Panc1 (cell line): ENCODE results near the gene EML6. TPM values are rescaled to one million over a fixed set of nuclear protein-coding genes. Genes with fewer than 3 reads are reported as not detected.
A peak's percentile ranks its signal among the peaks of the same experiment; 100 is the strongest.

ENCODE experiments used
- ATAC-seq: fragments of 200-7000 bp; cut with Tn5 transposase; 2 replicates; pipeline ENCODE4 v1.9.1; 2020; ENCODE audit warnings: mild to moderate bottlenecking, moderate library complexity
- BruUV-seq: library from RNA; stranded (reverse); fragments of 400-500 nt; replicated peaks from 2 replicates; lab custom pipeline; 2021; lab: Mats Ljungman, UMichigan
- CTCF ChIA-PET: fragments of 300-600 bp; sonication (Branson Sonifier 250); formaldehyde crosslinking; loops from one replicate; lab custom pipeline; 2022; ENCODE audit warnings: antibody characterized with exemption; lab: Charles Lee
- POLR2A ChIA-PET: fragments of 300-600 bp; sonication (Branson Sonifier 250); formaldehyde crosslinking; loops from one replicate; lab custom pipeline; 2022; ENCODE audit warnings: antibody characterized with exemption; lab: Charles Lee
- DNase-seq: peaks from one replicate; pipeline ENCODE4 v3.0.0-alpha.2; 2010; ENCODE audit warnings: low read depth, low spot score
- H3K27ac ChIP-seq: 2 replicates; pipeline ENCODE4 v1.5.1; 2011; ENCODE audit warnings: mild to moderate bottlenecking, low read length, inconsistent platforms
- H3K27me3 ChIP-seq: fragments of 200-500 bp; sonication (Bioruptor generic); 2 replicates; pipeline ENCODE4 v1.6.0; 2014; ENCODE audit warnings: low read length, inconsistent platforms; ENCODE audit not compliant: control insufficient read depth, insufficient read depth
- H3K36me3 ChIP-seq: fragments of 200-500 bp; sonication (Bioruptor generic); 2 replicates; pipeline ENCODE4 v1.5.1; 2014; ENCODE audit warnings: inconsistent platforms, mild to moderate bottlenecking, low read length, moderate library complexity; ENCODE audit not compliant: control insufficient read depth, insufficient read depth
- H3K4me1 ChIP-seq: 2 replicates; pipeline ENCODE4 v1.5.1; 2011; ENCODE audit warnings: inconsistent platforms, mild to moderate bottlenecking, low read length, moderate library complexity; ENCODE audit not compliant: control insufficient read depth, insufficient read depth
- H3K4me3 ChIP-seq, 2 experiments: 2 replicates each; pipeline ENCODE4 v1.5.1; 2011 to 2012; ENCODE audit warnings: low read depth in 2 of 2, low read length in 2 of 2, mild to moderate bottlenecking in 2 of 2, inconsistent platforms in 1 of 2, moderate library complexity in 1 of 2
- H3K9me3 ChIP-seq: fragments of 200-500 bp; sonication (Bioruptor generic); 2 replicates; pipeline ENCODE4 v1.5.1; 2014; ENCODE audit warnings: low read depth, mild to moderate bottlenecking, inconsistent platforms, low read length, moderate library complexity; ENCODE audit not compliant: control insufficient read depth, insufficient read depth
- CTCF ChIP-seq: fragments of 450-650 bp; IDR thresholded peaks from 2 replicates; pipeline ENCODE4 v1.5.1; 2017; ENCODE audit warnings: mild to moderate bottlenecking
- POLR2AphosphoS5 ChIP-seq: IDR thresholded peaks from 2 replicates; pipeline ENCODE4 v1.6.1; 2012; ENCODE audit warnings: mild to moderate bottlenecking, low read depth, low read length, moderate library complexity
- REST ChIP-seq, 2 experiments: IDR thresholded peaks; 2 replicates each; pipeline ENCODE4 v1.6.1; 2011 to 2012; ENCODE audit warnings: low read depth in 2 of 2, control low read depth in 1 of 2, low read length in 1 of 2, mild to moderate bottlenecking in 1 of 2, moderate library complexity in 1 of 2; ENCODE audit not compliant: insufficient read depth in 1 of 2
- SIN3A ChIP-seq: IDR thresholded peaks from 2 replicates; pipeline ENCODE4 v1.6.1; 2012; ENCODE audit warnings: low read depth, mild to moderate bottlenecking, low read length, moderate library complexity, borderline replicate concordance; ENCODE audit not compliant: insufficient read depth
- TCF7L2 ChIP-seq: IDR thresholded peaks from 2 replicates; pipeline ENCODE4 v1.6.1; 2011; ENCODE audit warnings: mild to moderate bottlenecking, low read depth, low read length, inconsistent platforms
- in situ Hi-C: cut with HindIII; loops from 2 replicates; pipeline ENCODE4 v1.10.0; 2016; ENCODE audit warnings: low sequenced_read_pairs, low pct_unique_long_range_greater_than_20kb
- intact Hi-C: fragments of 100-400 bp; cut with micrococcal nuclease; formaldehyde crosslinking; loops from one replicate; pipeline ENCODE4 v1.10.0; 2022; ENCODE audit not compliant: unreplicated experiment
- total RNA-seq: library from RNA; stranded (reverse); gene quantifications from one replicate; pipeline ENCODE4 v1.2.1, GENCODE V29; 2021; ENCODE audit not compliant: unreplicated experiment

EML6 gene
- total RNA-seq, 1 experiment from 2014 or later = 6.3 TPM

- Histone ChIP-seq H3K36me3 (no peaks in the 10 kb centered on the region; the same call in 1 of the 2 replicates), H3K27ac (peak overlapping the region; percentile 77), H3K9me3 (no peaks in the 10 kb centered on the region), H3K4me1 (peaks cover 24% of the 10 kb centered on the region), H3K27me3 (no peaks in the 10 kb centered on the region), H3K4me3 (no peak overlapping the region)
- intact Hi-C loops (no loop called here), in situ Hi-C loops (no loop called here)
- no TSS peak for BruUV-seq
- POLR2A ChIA-PET = no interaction called here
- CTCF ChIA-PET = no interaction called here
- DNase-seq (no peak), ATAC-seq (no peak)
- TF ChIP-seq SIN3A (no peak), CTCF (no peak), TCF7L2 (no peak), POLR2AphosphoS5 (no peak), REST (IDR thresholded peaks at IDR 0.05; ENCODE audit: insufficient read depth in 1 of 2, low read depth in 2 of 2, low read length in 1 of 2) (no peak)
These were observed 240.8 kb downstream of the EML6 start for GRCh38 chr2:54964271-54964670.

GRCh38 chr2:54964816-54965215, 241.4 kb downstream of the EML6 start:
- DNase-seq (no peak), ATAC-seq (no peak)
- intact Hi-C loops (no loop called here), in situ Hi-C loops (no loop called here)
- peaks cover 28% of the 10 kb centered on the region for H3K4me1 ChIP-seq
- peak overlapping the region; percentile 77 for H3K27ac ChIP-seq
- CTCF ChIA-PET = interaction anchor here (0.5 kb wide), 1 partner anchor 14 kb away, joined by 4 read pairs; no protein-coding TSS in a partner anchor
- TF ChIP-seq TCF7L2 (no peak), SIN3A (no peak), POLR2AphosphoS5 (no peak), CTCF (no peak), REST (IDR thresholded peaks at IDR 0.05; ENCODE audit: insufficient read depth in 1 of 2, low read depth in 2 of 2, low read length in 1 of 2) (no peak)
- no TSS peak for BruUV-seq
- H3K36me3 ChIP-seq = no peaks in the 10 kb centered on the region; the same call in 1 of the 2 replicates
- no peaks in the 10 kb centered on the region for H3K27me3 ChIP-seq
- no peak overlapping the region for H3K4me3 ChIP-seq
- no peaks in the 10 kb centered on the region for H3K9me3 ChIP-seq
- POLR2A ChIA-PET = no interaction called here
